H9 (cell line): ENCODE data around the gene ELAVL1. TPM values are rescaled to one million over a fixed set of nuclear protein-coding genes. Genes with fewer than 3 reads are reported as not detected.
A peak's percentile ranks its signal among the peaks of the same experiment; 100 is the strongest.

Experiments
- DNase-seq: peaks from one replicate; pipeline ENCODE4 v3.0.0-alpha.2; 2017
- H2AFZ ChIP-seq: one replicate; pipeline ENCODE4 v1.6.1; 2013; ENCODE audit warnings: mild to moderate bottlenecking, low read length, control low read depth, moderate library complexity
- H2AK5ac ChIP-seq: 2 replicates; pipeline ENCODE4 v1.6.1; 2013; ENCODE audit warnings: low read length, control low read depth, mixed read lengths; ENCODE audit not compliant: insufficient read length
- H2BK120ac ChIP-seq: one replicate; pipeline ENCODE4 v1.6.1; 2013; ENCODE audit warnings: low read depth, mild to moderate bottlenecking, low read length, control low read depth, inconsistent platforms; ENCODE audit not compliant: poor library complexity, severe bottlenecking
- H2BK12ac ChIP-seq: 2 replicates; pipeline ENCODE4 v1.6.1; 2013; ENCODE audit warnings: low read length, control low read depth, mixed read lengths, low read depth; ENCODE audit not compliant: insufficient read length
- H2BK15ac ChIP-seq: 2 replicates; pipeline ENCODE4 v1.6.1; 2013; ENCODE audit warnings: low read depth, low read length, control low read depth
- H2BK20ac ChIP-seq: one replicate; pipeline ENCODE4 v1.6.1; 2013; ENCODE audit warnings: low read depth, mild to moderate bottlenecking, low read length, control low read depth, inconsistent platforms; ENCODE audit not compliant: poor library complexity, severe bottlenecking
- H2BK5ac ChIP-seq: 2 replicates; pipeline ENCODE4 v1.6.1; 2013; ENCODE audit warnings: low read length, control low read depth, mixed read lengths; ENCODE audit not compliant: insufficient read length
- H3K14ac ChIP-seq: 2 replicates; pipeline ENCODE4 v1.6.1; 2013; ENCODE audit warnings: low read length, control low read depth; ENCODE audit not compliant: insufficient read depth
- H3K18ac ChIP-seq: 2 replicates; pipeline ENCODE4 v1.6.1; 2013; ENCODE audit warnings: low read depth, mild to moderate bottlenecking, mixed read lengths, low read length, control low read depth; ENCODE audit not compliant: insufficient read length
- H3K23ac ChIP-seq: 2 replicates; pipeline ENCODE4 v1.6.1; 2013; ENCODE audit warnings: low read length, control low read depth, mixed read lengths, low read depth; ENCODE audit not compliant: insufficient read length
- H3K23me2 ChIP-seq: 2 replicates; pipeline ENCODE4 v1.6.1; 2013; ENCODE audit warnings: low read depth, mild to moderate bottlenecking, mixed read lengths, low read length, control low read depth; ENCODE audit not compliant: insufficient read length, poor library complexity, severe bottlenecking
- H3K27ac ChIP-seq: 2 replicates; pipeline ENCODE4 v1.5.1; 2013; ENCODE audit warnings: low read length, control low read depth, mixed read lengths, low read depth; ENCODE audit not compliant: insufficient read length
- H3K27me3 ChIP-seq: 2 replicates; pipeline ENCODE4 v1.6.1; 2013; ENCODE audit warnings: low read length, control low read depth, inconsistent platforms; ENCODE audit not compliant: insufficient read depth
- H3K4ac ChIP-seq: 2 replicates; pipeline ENCODE4 v1.6.1; 2013; ENCODE audit warnings: low read depth, mild to moderate bottlenecking, control low read depth, inconsistent platforms, low read length, moderate library complexity
- H3K4me1 ChIP-seq: 2 replicates; pipeline ENCODE4 v1.6.1; 2013; ENCODE audit warnings: low read length, control low read depth, inconsistent platforms; ENCODE audit not compliant: insufficient read depth
- H3K4me2 ChIP-seq: 2 replicates; pipeline ENCODE4 v1.6.1; 2013; ENCODE audit warnings: low read length, control low read depth, mixed read lengths; ENCODE audit not compliant: insufficient read length, insufficient read depth
- H3K56ac ChIP-seq: 2 replicates; pipeline ENCODE4 v1.6.1; 2013; ENCODE audit warnings: low read depth, mild to moderate bottlenecking, mixed read lengths, low read length, control low read depth; ENCODE audit not compliant: insufficient read length
- H3K79me1 ChIP-seq: 2 replicates; pipeline ENCODE4 v1.6.1; 2013; ENCODE audit warnings: low read depth, mild to moderate bottlenecking, moderate library complexity, low read length, control low read depth, inconsistent platforms; ENCODE audit not compliant: insufficient read depth, poor library complexity, severe bottlenecking
- H3K79me2 ChIP-seq: 2 replicates; pipeline ENCODE4 v1.6.1; 2013; ENCODE audit warnings: low read length, control low read depth, inconsistent platforms; ENCODE audit not compliant: insufficient read depth
- H3K9ac ChIP-seq: 2 replicates; pipeline ENCODE4 v1.6.1; 2013; ENCODE audit warnings: low read length, control low read depth, mixed read lengths; ENCODE audit not compliant: insufficient read length; ENCODE audit errors: extremely low read depth
- H3K9me3 ChIP-seq: one replicate; pipeline ENCODE4 v1.6.1; 2013; ENCODE audit warnings: low read depth, low read length, inconsistent platforms; ENCODE audit not compliant: control insufficient read depth
- H3T11ph ChIP-seq: one replicate; pipeline ENCODE4 v1.6.1; 2013; ENCODE audit warnings: mild to moderate bottlenecking, low read length, control low read depth, inconsistent platforms
- H4K20me1 ChIP-seq: one replicate; pipeline ENCODE4 v1.6.1; 2013; ENCODE audit not compliant: control insufficient read depth, insufficient read length, insufficient read depth
- H4K5ac ChIP-seq: 2 replicates; pipeline ENCODE4 v1.6.1; 2013; ENCODE audit warnings: low read depth, mild to moderate bottlenecking, mixed read lengths, low read length, control low read depth; ENCODE audit not compliant: insufficient read length
- H4K8ac ChIP-seq: replicated peaks from 2 replicates; pipeline ENCODE4 v1.6.1; 2013; ENCODE audit warnings: low read length, control low read depth, mixed read lengths, low read depth; ENCODE audit not compliant: insufficient read length
- H4K91ac ChIP-seq: 2 replicates; pipeline ENCODE4 v1.6.1; 2013; ENCODE audit warnings: low read depth, mild to moderate bottlenecking, moderate library complexity, mixed read lengths, low read length, control low read depth; ENCODE audit not compliant: insufficient read length
- H3K27ac Mint-ChIP-seq, 3 experiments: 2 replicates in 2 of 3; 3 replicates in 1 of 3; pipeline ENCODE4 v1.8.0; 2020 to 2021; ENCODE audit warnings: mixed read lengths in 3 of 3, mild to moderate bottlenecking in 1 of 3, moderate library complexity in 1 of 3
- H3K27me3 Mint-ChIP-seq: 2 replicates; pipeline ENCODE4 v1.8.0; 2021; ENCODE audit warnings: low read depth, mild to moderate bottlenecking, moderate library complexity, mixed read lengths
- H3K36me3 Mint-ChIP-seq, 3 experiments: 2 replicates in 2 of 3; 3 replicates in 1 of 3; pipeline ENCODE4 v1.8.0; 2020 to 2021; ENCODE audit warnings: low read depth in 3 of 3, mixed read lengths in 3 of 3; ENCODE audit not compliant: insufficient read depth in 1 of 3
- H3K4me1 Mint-ChIP-seq, 2 experiments: 2 replicates each; pipeline ENCODE4 v1.8.0; 2020; ENCODE audit warnings: mixed read lengths in 2 of 2
- H3K4me3 Mint-ChIP-seq, 2 experiments: 2 replicates in 1 of 2; 3 replicates in 1 of 2; pipeline ENCODE4 v1.8.0; 2020 to 2021; ENCODE audit warnings: mild to moderate bottlenecking in 2 of 2, mixed read lengths in 2 of 2, moderate library complexity in 1 of 2
- H3K9me3 Mint-ChIP-seq, 2 experiments: 2 replicates in 1 of 2; 3 replicates in 1 of 2; pipeline ENCODE4 v1.8.0; 2020; ENCODE audit warnings: mild to moderate bottlenecking in 2 of 2, mixed read lengths in 2 of 2, moderate library complexity in 1 of 2
- WGBS: extraction: QIAGEN DNeasy Blood & Tissue Kit; methylation state at CpG from one replicate; pipeline ENCODE4 v1.1.7; 2013; ENCODE audit warnings: missing lambda C conversion rate, low lambda C conversion rate, mixed read lengths; ENCODE audit not compliant: insufficient read length; ENCODE audit errors: extremely low coverage; 5-methylcytosine and 5-hydroxymethylcytosine counted together
- total RNA-seq: library from RNA; stranded (reverse); gene quantifications from 2 replicates; pipeline ENCODE4 v1.2.1, GENCODE V29; 2021
- TF ChIP-seq, protein P1 (sequence below): fragments of 200-600 bp; sonication (generic); conservative IDR thresholded peaks from 3 replicates; pipeline ENCODE4 v1.8.0; 2021; ENCODE audit warnings: antibody characterized with exemption, mild to moderate bottlenecking

Gene ELAVL1
- total RNA-seq, 1 experiment from 2014 or later: 149 TPM

DNA sequence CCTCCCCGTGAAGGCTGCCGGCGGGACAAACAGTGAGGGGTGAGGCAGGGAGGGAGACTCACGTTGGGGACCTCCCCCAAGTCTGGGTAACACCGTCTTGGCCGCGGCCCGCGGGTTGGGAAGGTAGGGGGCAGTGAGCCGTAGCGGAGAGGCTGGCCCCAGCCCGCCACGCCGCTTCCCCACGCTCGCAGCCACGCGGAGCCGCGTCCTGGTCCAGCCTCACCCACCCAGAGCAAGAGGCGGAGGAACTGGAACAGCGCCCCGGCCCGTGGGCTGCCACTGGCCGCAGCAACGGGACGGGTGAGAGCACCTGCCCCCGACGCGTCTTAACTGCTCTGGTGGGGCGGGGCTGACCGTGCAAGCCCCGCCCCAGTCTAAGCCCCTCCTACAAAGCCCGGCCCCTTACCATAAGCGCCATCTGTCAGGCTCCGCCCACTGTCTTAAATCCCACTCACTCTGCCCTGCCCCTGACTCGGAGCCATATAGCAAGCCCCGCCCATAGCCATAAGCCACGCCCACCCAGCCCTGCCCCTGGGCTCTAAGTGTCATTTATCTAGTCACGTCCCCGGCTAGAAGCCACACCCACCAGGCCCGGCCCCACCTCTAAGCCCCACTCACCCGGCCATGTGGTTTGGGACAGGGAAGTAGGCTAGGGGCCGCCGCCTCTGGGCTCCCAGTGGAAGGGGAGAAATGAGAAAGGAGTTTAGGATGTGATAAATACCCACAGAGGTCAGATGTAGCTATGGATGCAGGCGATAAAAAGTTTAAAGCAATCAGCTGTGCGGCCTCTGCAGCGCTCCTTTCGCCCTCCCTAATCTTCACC, 45.0 kb upstream of the ELAVL1 start:
- H3K23ac ChIP-seq: no peak overlapping the region
- no peak overlapping the region for H3K27ac Mint-ChIP-seq
- no peak overlapping the region for H3K27ac ChIP-seq
- H3K27me3 ChIP-seq: no peaks in the 10 kb centered on the region
- H4K5ac ChIP-seq: no peak overlapping the region
- H2AFZ ChIP-seq: no peak overlapping the region
- H3K23me2 ChIP-seq: peaks cover 3% of the 10 kb centered on the region
- no peak overlapping the region for H3T11ph ChIP-seq
- H3K27me3 Mint-ChIP-seq: peaks cover 35% of the 10 kb centered on the region
- peak; percentile 99 for DNase-seq
- H2BK15ac ChIP-seq: no peak overlapping the region
- H4K20me1 ChIP-seq: no peaks in the 10 kb centered on the region
- no peak overlapping the region for H2BK120ac ChIP-seq
- no peak overlapping the region for H3K9ac ChIP-seq
- no peak overlapping the region for H2AK5ac ChIP-seq
- H3K4me3 Mint-ChIP-seq: peak overlapping the region; percentile 55 to 79
- no peak overlapping the region for H2BK12ac ChIP-seq
- peak overlapping the region; percentile 45 for H3K18ac ChIP-seq
- H3K9me3 ChIP-seq: no peaks in the 10 kb centered on the region
- H3K79me2 ChIP-seq: no peaks in the 10 kb centered on the region
- H3K4me2 ChIP-seq: peak overlapping the region; percentile 14
- no peak overlapping the region for H3K56ac ChIP-seq
- no CpG with 5 or more reads among the region's 49 CpGs for WGBS
- H4K91ac ChIP-seq: no peak overlapping the region
- no peak overlapping the region for H3K14ac ChIP-seq
- H4K8ac ChIP-seq: no peak overlapping the region
- no peaks in the 10 kb centered on the region for H3K36me3 Mint-ChIP-seq
- H3K4ac ChIP-seq: no peak overlapping the region
- TF ChIP-seq, protein P1, sequence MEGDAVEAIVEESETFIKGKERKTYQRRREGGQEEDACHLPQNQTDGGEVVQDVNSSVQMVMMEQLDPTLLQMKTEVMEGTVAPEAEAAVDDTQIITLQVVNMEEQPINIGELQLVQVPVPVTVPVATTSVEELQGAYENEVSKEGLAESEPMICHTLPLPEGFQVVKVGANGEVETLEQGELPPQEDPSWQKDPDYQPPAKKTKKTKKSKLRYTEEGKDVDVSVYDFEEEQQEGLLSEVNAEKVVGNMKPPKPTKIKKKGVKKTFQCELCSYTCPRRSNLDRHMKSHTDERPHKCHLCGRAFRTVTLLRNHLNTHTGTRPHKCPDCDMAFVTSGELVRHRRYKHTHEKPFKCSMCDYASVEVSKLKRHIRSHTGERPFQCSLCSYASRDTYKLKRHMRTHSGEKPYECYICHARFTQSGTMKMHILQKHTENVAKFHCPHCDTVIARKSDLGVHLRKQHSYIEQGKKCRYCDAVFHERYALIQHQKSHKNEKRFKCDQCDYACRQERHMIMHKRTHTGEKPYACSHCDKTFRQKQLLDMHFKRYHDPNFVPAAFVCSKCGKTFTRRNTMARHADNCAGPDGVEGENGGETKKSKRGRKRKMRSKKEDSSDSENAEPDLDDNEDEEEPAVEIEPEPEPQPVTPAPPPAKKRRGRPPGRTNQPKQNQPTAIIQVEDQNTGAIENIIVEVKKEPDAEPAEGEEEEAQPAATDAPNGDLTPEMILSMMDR: peak; percentile 23; the same call in 2 of the 3 replicates
- no peak overlapping the region for H2BK20ac ChIP-seq
- H3K4me1 Mint-ChIP-seq: peaks cover 15 to 29% of the 10 kb centered on the region in 2 experiments
- H3K4me1 ChIP-seq: peaks cover 2% of the 10 kb centered on the region; the same call in 1 of the 2 replicates
- no peaks in the 10 kb centered on the region for H3K79me1 ChIP-seq
- no peak overlapping the region for H2BK5ac ChIP-seq
- H3K9me3 Mint-ChIP-seq: no peaks in the 10 kb centered on the region; a peak in 2 of 5 replicates
